Measurements from ENCODE around the gene LIPI.

DNA sequence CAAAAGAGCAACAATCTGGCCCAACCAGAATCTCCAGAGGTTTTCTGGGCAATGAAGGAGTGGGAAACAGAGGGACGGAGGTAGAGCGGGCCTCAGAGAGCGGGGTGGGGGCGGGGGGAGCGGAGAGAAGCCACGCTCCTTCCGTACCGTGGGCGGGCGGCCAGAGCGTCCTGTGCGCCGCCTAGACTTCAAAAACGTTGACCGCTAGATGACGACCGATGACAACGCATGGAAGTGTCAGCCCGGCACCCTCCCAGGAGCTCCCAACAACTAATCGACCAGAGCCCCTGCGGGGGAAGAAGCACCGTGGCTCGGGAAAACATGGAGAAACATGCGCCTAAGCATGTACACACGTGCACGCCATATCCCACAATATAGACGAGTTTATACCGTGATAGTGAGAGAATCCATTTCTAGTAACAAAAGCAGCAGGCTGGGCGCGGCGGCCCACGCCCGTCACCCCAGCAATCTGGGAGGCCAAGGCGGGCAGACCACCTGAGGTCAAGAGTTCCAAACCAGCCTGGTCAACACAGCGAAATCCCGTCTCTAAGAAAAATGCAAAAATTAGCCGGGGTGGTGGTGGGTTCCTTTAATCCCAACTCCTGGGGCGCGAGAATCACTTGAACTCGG lies 131.9 kb downstream of the LIPI start:
- TF ChIP-seq EZH2 (IDR thresholded peaks at IDR 0.05; ENCODE audit: borderline replicate concordance, insufficient read depth, low read length, poor library complexity, severe bottlenecking): no peak
- TF ChIP-seq, protein P1, sequence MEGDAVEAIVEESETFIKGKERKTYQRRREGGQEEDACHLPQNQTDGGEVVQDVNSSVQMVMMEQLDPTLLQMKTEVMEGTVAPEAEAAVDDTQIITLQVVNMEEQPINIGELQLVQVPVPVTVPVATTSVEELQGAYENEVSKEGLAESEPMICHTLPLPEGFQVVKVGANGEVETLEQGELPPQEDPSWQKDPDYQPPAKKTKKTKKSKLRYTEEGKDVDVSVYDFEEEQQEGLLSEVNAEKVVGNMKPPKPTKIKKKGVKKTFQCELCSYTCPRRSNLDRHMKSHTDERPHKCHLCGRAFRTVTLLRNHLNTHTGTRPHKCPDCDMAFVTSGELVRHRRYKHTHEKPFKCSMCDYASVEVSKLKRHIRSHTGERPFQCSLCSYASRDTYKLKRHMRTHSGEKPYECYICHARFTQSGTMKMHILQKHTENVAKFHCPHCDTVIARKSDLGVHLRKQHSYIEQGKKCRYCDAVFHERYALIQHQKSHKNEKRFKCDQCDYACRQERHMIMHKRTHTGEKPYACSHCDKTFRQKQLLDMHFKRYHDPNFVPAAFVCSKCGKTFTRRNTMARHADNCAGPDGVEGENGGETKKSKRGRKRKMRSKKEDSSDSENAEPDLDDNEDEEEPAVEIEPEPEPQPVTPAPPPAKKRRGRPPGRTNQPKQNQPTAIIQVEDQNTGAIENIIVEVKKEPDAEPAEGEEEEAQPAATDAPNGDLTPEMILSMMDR (IDR thresholded peaks at IDR 0.05; ENCODE audit: poor library complexity, severe bottlenecking): no peak
- no peak for TF ChIP-seq SMC3 (conservative IDR thresholded peaks at IDR 0.05; ENCODE audit: poor library complexity)
- no peak for TF ChIP-seq EP300 (conservative IDR thresholded peaks at IDR 0.05; ENCODE audit: poor library complexity, severe bottlenecking)
- no peak for TF ChIP-seq POLR2AphosphoS5 (IDR thresholded peaks at IDR 0.05)
- no peak for TF ChIP-seq TAF1 (IDR thresholded peaks at IDR 0.05; ENCODE audit: low read depth)
- TF ChIP-seq, protein P2, sequence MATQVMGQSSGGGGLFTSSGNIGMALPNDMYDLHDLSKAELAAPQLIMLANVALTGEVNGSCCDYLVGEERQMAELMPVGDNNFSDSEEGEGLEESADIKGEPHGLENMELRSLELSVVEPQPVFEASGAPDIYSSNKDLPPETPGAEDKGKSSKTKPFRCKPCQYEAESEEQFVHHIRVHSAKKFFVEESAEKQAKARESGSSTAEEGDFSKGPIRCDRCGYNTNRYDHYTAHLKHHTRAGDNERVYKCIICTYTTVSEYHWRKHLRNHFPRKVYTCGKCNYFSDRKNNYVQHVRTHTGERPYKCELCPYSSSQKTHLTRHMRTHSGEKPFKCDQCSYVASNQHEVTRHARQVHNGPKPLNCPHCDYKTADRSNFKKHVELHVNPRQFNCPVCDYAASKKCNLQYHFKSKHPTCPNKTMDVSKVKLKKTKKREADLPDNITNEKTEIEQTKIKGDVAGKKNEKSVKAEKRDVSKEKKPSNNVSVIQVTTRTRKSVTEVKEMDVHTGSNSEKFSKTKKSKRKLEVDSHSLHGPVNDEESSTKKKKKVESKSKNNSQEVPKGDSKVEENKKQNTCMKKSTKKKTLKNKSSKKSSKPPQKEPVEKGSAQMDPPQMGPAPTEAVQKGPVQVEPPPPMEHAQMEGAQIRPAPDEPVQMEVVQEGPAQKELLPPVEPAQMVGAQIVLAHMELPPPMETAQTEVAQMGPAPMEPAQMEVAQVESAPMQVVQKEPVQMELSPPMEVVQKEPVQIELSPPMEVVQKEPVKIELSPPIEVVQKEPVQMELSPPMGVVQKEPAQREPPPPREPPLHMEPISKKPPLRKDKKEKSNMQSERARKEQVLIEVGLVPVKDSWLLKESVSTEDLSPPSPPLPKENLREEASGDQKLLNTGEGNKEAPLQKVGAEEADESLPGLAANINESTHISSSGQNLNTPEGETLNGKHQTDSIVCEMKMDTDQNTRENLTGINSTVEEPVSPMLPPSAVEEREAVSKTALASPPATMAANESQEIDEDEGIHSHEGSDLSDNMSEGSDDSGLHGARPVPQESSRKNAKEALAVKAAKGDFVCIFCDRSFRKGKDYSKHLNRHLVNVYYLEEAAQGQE (IDR thresholded peaks at IDR 0.05; ENCODE audit: borderline replicate concordance): no peak
- TF ChIP-seq RAD21 (conservative IDR thresholded peaks at IDR 0.05): no peak

All from neural cell (in vitro differentiated cells).